ENCODE results near the gene HES7.

DNA sequence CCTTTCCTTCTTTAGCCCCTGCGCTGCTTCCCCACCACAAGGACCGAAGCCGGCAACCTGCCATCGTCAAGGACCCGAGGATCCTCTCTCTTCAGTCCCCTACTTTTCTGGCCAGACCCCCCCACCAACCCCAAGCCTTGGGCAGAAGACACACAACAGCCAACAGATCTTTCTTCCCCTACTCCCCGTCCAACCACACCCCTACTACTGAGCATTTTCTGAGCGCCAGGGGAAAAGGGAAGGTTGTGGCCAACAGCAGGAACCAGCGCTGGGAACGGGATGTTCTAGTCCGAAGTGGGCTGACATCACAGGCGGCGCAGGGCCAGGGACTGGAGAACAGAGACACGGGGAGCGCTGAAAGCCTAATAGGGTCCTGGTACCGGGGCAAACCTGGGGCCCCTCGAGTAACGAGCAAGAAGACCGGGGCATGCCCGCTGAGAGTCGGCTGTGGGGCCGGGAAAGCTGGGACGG, 27.8 kb upstream of the HES7 start:
- TF ChIP-seq, protein P1, sequence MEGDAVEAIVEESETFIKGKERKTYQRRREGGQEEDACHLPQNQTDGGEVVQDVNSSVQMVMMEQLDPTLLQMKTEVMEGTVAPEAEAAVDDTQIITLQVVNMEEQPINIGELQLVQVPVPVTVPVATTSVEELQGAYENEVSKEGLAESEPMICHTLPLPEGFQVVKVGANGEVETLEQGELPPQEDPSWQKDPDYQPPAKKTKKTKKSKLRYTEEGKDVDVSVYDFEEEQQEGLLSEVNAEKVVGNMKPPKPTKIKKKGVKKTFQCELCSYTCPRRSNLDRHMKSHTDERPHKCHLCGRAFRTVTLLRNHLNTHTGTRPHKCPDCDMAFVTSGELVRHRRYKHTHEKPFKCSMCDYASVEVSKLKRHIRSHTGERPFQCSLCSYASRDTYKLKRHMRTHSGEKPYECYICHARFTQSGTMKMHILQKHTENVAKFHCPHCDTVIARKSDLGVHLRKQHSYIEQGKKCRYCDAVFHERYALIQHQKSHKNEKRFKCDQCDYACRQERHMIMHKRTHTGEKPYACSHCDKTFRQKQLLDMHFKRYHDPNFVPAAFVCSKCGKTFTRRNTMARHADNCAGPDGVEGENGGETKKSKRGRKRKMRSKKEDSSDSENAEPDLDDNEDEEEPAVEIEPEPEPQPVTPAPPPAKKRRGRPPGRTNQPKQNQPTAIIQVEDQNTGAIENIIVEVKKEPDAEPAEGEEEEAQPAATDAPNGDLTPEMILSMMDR (IDR thresholded peaks at IDR 0.05; ENCODE audit: low read depth, low read length): no peak
- TF ChIP-seq EZH2phosphoT487 (IDR thresholded peaks at IDR 0.05; ENCODE audit: low read depth): no peak
